Lower leg skin (tissue), 3 donors: ENCODE measurements around the gene DMGDH.

ENCODE experiments used
- POLR2A ChIP-seq, 2 donors: fragments of 450-650 bp; IDR thresholded peaks; one replicate each; pipeline ENCODE4 v1.6.1; 2016 to 2017; ENCODE audit warnings: antibody characterized with exemption in 2 of 2, mild to moderate bottlenecking in 1 of 2, moderate library complexity in 1 of 2
- TF ChIP-seq, protein P1 (sequence below), 3 donors: fragments of 450-650 bp; IDR thresholded peaks; one replicate each; pipeline ENCODE4 v1.5.1; 2016; ENCODE audit warnings: antibody characterized with exemption in 3 of 3, mild to moderate bottlenecking in 3 of 3, moderate library complexity in 2 of 3

- TF ChIP-seq, protein P1, sequence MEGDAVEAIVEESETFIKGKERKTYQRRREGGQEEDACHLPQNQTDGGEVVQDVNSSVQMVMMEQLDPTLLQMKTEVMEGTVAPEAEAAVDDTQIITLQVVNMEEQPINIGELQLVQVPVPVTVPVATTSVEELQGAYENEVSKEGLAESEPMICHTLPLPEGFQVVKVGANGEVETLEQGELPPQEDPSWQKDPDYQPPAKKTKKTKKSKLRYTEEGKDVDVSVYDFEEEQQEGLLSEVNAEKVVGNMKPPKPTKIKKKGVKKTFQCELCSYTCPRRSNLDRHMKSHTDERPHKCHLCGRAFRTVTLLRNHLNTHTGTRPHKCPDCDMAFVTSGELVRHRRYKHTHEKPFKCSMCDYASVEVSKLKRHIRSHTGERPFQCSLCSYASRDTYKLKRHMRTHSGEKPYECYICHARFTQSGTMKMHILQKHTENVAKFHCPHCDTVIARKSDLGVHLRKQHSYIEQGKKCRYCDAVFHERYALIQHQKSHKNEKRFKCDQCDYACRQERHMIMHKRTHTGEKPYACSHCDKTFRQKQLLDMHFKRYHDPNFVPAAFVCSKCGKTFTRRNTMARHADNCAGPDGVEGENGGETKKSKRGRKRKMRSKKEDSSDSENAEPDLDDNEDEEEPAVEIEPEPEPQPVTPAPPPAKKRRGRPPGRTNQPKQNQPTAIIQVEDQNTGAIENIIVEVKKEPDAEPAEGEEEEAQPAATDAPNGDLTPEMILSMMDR (IDR thresholded peaks at IDR 0.05) = no peak
- TF ChIP-seq POLR2A (IDR thresholded peaks at IDR 0.05) = no peak
Measured at GRCh38 chr5:78997090-78997489, 72.4 kb downstream of the DMGDH start.
